B cell (primary cell): ENCODE results near the gene ADAMTS14. TPM values are rescaled to one million over a fixed set of nuclear protein-coding genes. Genes with fewer than 3 reads are reported as not detected.

Experiments used
- ATAC-seq: fragments of 200-7000 bp; cut with Tn5 transposase; one replicate; pipeline ENCODE4 v1.10.0; 2021; ENCODE audit warnings: low read depth, mild to moderate bottlenecking, moderate number of reproducible peaks, moderate library complexity
- CTCF ChIA-PET: fragments of 350-600 bp; sonication (Branson Sonifier 250); formaldehyde crosslinking; loops from one replicate; lab custom pipeline; 2021; ENCODE audit warnings: antibody characterized with exemption, inconsistent platforms; lab: Charles Lee
- POLR2A ChIA-PET: fragments of 350-600 bp; sonication (Branson Sonifier 250); formaldehyde crosslinking; loops from one replicate; lab custom pipeline; 2021; ENCODE audit warnings: antibody characterized with exemption; lab: Charles Lee
- DNase-seq: peaks from one replicate; pipeline ENCODE4 v3.0.0; 2013
- H2AFZ ChIP-seq: 2 replicates; pipeline ENCODE4 v1.6.1; 2012; ENCODE audit warnings: mild to moderate bottlenecking, low read depth, low read length; ENCODE audit not compliant: insufficient read depth, poor library complexity, severe bottlenecking
- H3K27ac ChIP-seq, 2 donors: 1 replicate in 1 of 2; 2 replicates in 1 of 2; pipeline ENCODE4 v1.5.1; 2012 to 2013; ENCODE audit warnings: low read length in 2 of 2, mild to moderate bottlenecking in 2 of 2, moderate library complexity in 1 of 2
- H3K27me3 ChIP-seq, 4 experiments: fragments of 200-600 bp in 1 of 4; sonication (generic) in 1 of 4; replicated peaks in 1 of 4; 1 replicate in 2 of 4; 2 replicates in 2 of 4; pipeline versions ENCODE4 v1.6.1 to v1.7.0; 2013 to 2016; ENCODE audit warnings: low read length in 3 of 4, mild to moderate bottlenecking in 2 of 4, mixed read lengths in 1 of 4, moderate library complexity in 1 of 4; ENCODE audit not compliant: insufficient read depth in 4 of 4, control insufficient read depth in 3 of 4; ENCODE audit errors: control extremely low read depth in 1 of 4
- H3K36me3 ChIP-seq, 2 experiments: replicated peaks in 1 of 2; 1 replicate in 1 of 2; 2 replicates in 1 of 2; pipeline versions ENCODE4 v1.6.1 to v1.7.1; 2013; ENCODE audit warnings: low read length in 1 of 2; ENCODE audit not compliant: insufficient read depth in 2 of 2, control insufficient read depth in 1 of 2; ENCODE audit errors: control extremely low read depth in 1 of 2, extremely low read depth in 1 of 2
- H3K4me1 ChIP-seq, 2 donors: fragments of 200-600 bp in 1 of 2; sonication (generic) in 1 of 2; 1 replicate in 1 of 2; 2 replicates in 1 of 2; pipeline versions ENCODE4 v1.5.1 to v1.6.1; 2013 to 2017; ENCODE audit warnings: low read length in 2 of 2; ENCODE audit not compliant: control insufficient read depth in 2 of 2, insufficient read depth in 2 of 2
- H3K4me2 ChIP-seq: replicated peaks from 2 replicates; pipeline ENCODE3; 2012; ENCODE audit warnings: mild to moderate bottlenecking, low read depth, low read length; ENCODE audit not compliant: poor library complexity, severe bottlenecking
- H3K4me3 ChIP-seq, 5 experiments: fragments of 200-600 bp in 1 of 5; sonication (generic) in 1 of 5; 1 replicate in 3 of 5; 2 replicates in 2 of 5; pipeline versions ENCODE4 v1.5.1 to v1.7.0; 2011 to 2016; ENCODE audit warnings: low read length in 4 of 5, mild to moderate bottlenecking in 4 of 5, low read depth in 2 of 5, control low read depth in 1 of 5, moderate library complexity in 1 of 5; ENCODE audit not compliant: insufficient read depth in 1 of 5; ENCODE audit errors: control extremely low read depth in 1 of 5, extremely low read depth in 1 of 5
- H3K79me2 ChIP-seq: fragments of 200-600 bp; sonication (generic); one replicate; pipeline ENCODE4 v1.6.0; 2016; ENCODE audit warnings: low read length; ENCODE audit not compliant: control insufficient read depth, insufficient read depth
- H3K9ac ChIP-seq: fragments of 200-600 bp; sonication (generic); 2 replicates; pipeline ENCODE4 v1.6.1; 2017; ENCODE audit warnings: mild to moderate bottlenecking, low read length, moderate library complexity
- H3K9me3 ChIP-seq, 3 donors: one replicate each; pipeline versions ENCODE4 v1.6.1 to v1.7.1; 2013; ENCODE audit warnings: low read length in 2 of 3; ENCODE audit not compliant: control insufficient read depth in 2 of 3, insufficient read depth in 1 of 3; ENCODE audit errors: control extremely low read depth in 1 of 3
- H4K20me1 ChIP-seq: 2 replicates; pipeline ENCODE4 v1.6.0; 2012; ENCODE audit warnings: mild to moderate bottlenecking, low read length; ENCODE audit not compliant: insufficient read depth, control insufficient read depth, poor library complexity, severe bottlenecking
- H3K27ac Mint-ChIP-seq: one replicate; pipeline ENCODE4 v1.8.0; 2021; ENCODE audit warnings: mixed read lengths
- H3K27me3 Mint-ChIP-seq: one replicate; pipeline ENCODE4 v1.8.0; 2021; ENCODE audit warnings: mixed read lengths
- H3K4me1 Mint-ChIP-seq: one replicate; pipeline ENCODE4 v1.8.0; 2021; ENCODE audit warnings: mixed read lengths
- H3K4me3 Mint-ChIP-seq: one replicate; pipeline ENCODE4 v1.8.0; 2021; ENCODE audit warnings: mixed read lengths
- H3K9me3 Mint-ChIP-seq: one replicate; pipeline ENCODE4 v1.8.0; 2022; ENCODE audit warnings: mixed read lengths; ENCODE audit not compliant: insufficient read depth
- CTCF ChIP-seq: fragments of 200-600 bp; IDR thresholded peaks from one replicate; pipeline ENCODE4 v1.8.0; 2022; ENCODE audit warnings: antibody characterized with exemption, mild to moderate bottlenecking
- EZH2 ChIP-seq: IDR thresholded peaks from 2 replicates; pipeline ENCODE4 v1.6.1; 2012; ENCODE audit warnings: borderline replicate concordance, low read depth, mild to moderate bottlenecking, moderate library complexity, low read length; ENCODE audit not compliant: insufficient read depth, poor library complexity, severe bottlenecking
- WGBS: methylation state at CpG from one replicate; pipeline ENCODE4 v1.1.5; 2013; ENCODE audit warnings: missing lambda C conversion rate; ENCODE audit not compliant: insufficient coverage; 5-methylcytosine and 5-hydroxymethylcytosine counted together
- intact Hi-C: fragments of 100-400 bp; cut with micrococcal nuclease; formaldehyde crosslinking; loops from one replicate; pipeline ENCODE4 v1.10.0; 2022
- polyA plus RNA-seq: library from polyadenylated mRNA; depleted of rRNA; stranded (reverse); fragments of >200 nt; gene quantifications from 2 replicates; pipeline ENCODE4 v1.2.3, GENCODE V29; 2012
- total RNA-seq, 2 donors: library from RNA; stranded (reverse); fragments of 120-200 nt in 1 of 2; gene quantifications; 1 replicate in 1 of 2; 2 replicates in 1 of 2; pipeline versions ENCODE4 v1.2.3 to v1.2.4, GENCODE V29; 2013 to 2022

Gene ADAMTS14
- total and polyA plus RNA-seq, 2 donors (not counting 1 experiment from before 2014, with no cell fraction given): not detected

- POLR2A ChIA-PET: no interaction called here
- H3K9ac ChIP-seq: no peak overlapping the region
Observed at GRCh38 chr10:70684374-70684773, 12.1 kb downstream of the ADAMTS14 start.

More at GRCh38 chr10:70684374-70684773, 12.1 kb downstream of the ADAMTS14 start:
- no peaks in the 10 kb centered on the region for H3K9me3 ChIP-seq
- H3K36me3 ChIP-seq: no peaks in the 10 kb centered on the region
- H3K27me3 ChIP-seq: no peaks in the 10 kb centered on the region
- H3K27me3 Mint-ChIP-seq: no peaks in the 10 kb centered on the region
- H3K4me2 ChIP-seq: no peak overlapping the region
- DNase-seq (no peak), ATAC-seq (no peak)
- no peaks in the 10 kb centered on the region for H3K79me2 ChIP-seq
- H3K4me3 ChIP-seq: no peak overlapping the region
- no peaks in the 10 kb centered on the region for H3K9me3 Mint-ChIP-seq
- CTCF ChIA-PET: interaction anchor here (0.6 kb wide), 1 partner anchor 1214 kb away, joined by 3 read pairs; no protein-coding TSS in a partner anchor
- intact Hi-C loops: no loop called here
- peaks cover 0 to 9% of the 10 kb centered on the region in 2 donors for H3K4me1 ChIP-seq
- H3K4me1 Mint-ChIP-seq: peaks cover 8% of the 10 kb centered on the region
- H2AFZ ChIP-seq: no peak overlapping the region
- no peak overlapping the region for H3K27ac Mint-ChIP-seq
- no peak overlapping the region for H3K4me3 Mint-ChIP-seq
- TF ChIP-seq CTCF (no peak), EZH2 (no peak)
- 80% methylated on average over 1 of the region's 3 CpGs for WGBS
- no peak overlapping the region for H3K27ac ChIP-seq
- H4K20me1 ChIP-seq: no peaks in the 10 kb centered on the region
